Esophagus muscularis mucosa (tissue), 4 donors: ENCODE measurements around the gene AVPR1A. TPM values are rescaled to one million over a fixed set of nuclear protein-coding genes. Genes with fewer than 3 reads are reported as not detected.

Source experiments
- DNase-seq: peaks from one replicate; pipeline ENCODE4 v3.0.0-alpha.2; 2017; ENCODE audit errors: extremely low spot score
- H3K27ac ChIP-seq, 4 donors: fragments of 200-600 bp; sonication (generic); replicated peaks in 1 of 4; 1 replicate in 3 of 4; 2 replicates in 1 of 4; pipeline ENCODE4 v1.5.1; 2016 to 2019; ENCODE audit warnings: mild to moderate bottlenecking in 1 of 4
- H3K27me3 ChIP-seq, 4 donors: fragments of 200-600 bp; sonication (generic); one replicate each; pipeline versions ENCODE4 v1.5.1 to v1.6.0; 2016 to 2019
- H3K36me3 ChIP-seq, 4 donors: fragments of 200-600 bp; sonication (generic); one replicate each; pipeline ENCODE4 v1.5.1; 2016 to 2019
- H3K4me1 ChIP-seq, 4 donors: fragments of 200-600 bp; sonication (generic); one replicate each; pipeline ENCODE4 v1.5.1; 2016 to 2019
- H3K4me3 ChIP-seq, 4 donors: fragments of 200-600 bp; sonication (generic); 1 replicate in 2 of 4; 2 replicates in 2 of 4; pipeline ENCODE4 v1.5.1; 2016 to 2019; ENCODE audit warnings: mild to moderate bottlenecking in 4 of 4, moderate library complexity in 1 of 4
- H3K9me3 ChIP-seq, 4 donors: fragments of 200-600 bp; sonication (generic); 1 replicate in 3 of 4; 2 replicates in 1 of 4; pipeline ENCODE4 v1.5.1; 2016 to 2019
- EP300 ChIP-seq: sonication (generic); formaldehyde crosslinking; IDR thresholded peaks from one replicate; pipeline ENCODE4 v1.6.1; 2017; ENCODE audit warnings: antibody characterized with exemption
- POLR2A ChIP-seq: fragments of 450-650 bp; IDR thresholded peaks from one replicate; pipeline ENCODE4 v1.6.1; 2017; ENCODE audit warnings: antibody characterized with exemption, moderate library complexity, mild to moderate bottlenecking, low read depth
- POLR2AphosphoS5 ChIP-seq, 2 donors: sonication (generic); formaldehyde crosslinking; IDR thresholded peaks; one replicate each; pipeline ENCODE4 v1.6.1; 2017; ENCODE audit warnings: antibody characterized with exemption in 2 of 2
- WGBS: methylation state at CpG from one replicate; pipeline ENCODE4 v1.1.5; 2018; 5-methylcytosine and 5-hydroxymethylcytosine counted together
- intact Hi-C: fragments of 100-400 bp; cut with DNase I; formaldehyde crosslinking; loops from one replicate; pipeline ENCODE4 v1.15.1; 2023
- total RNA-seq, 4 donors: library from RNA; depleted of rRNA; stranded (reverse); fragments of >200 nt; gene quantifications; one replicate each; pipeline versions ENCODE4 v1.1.0 to v1.2.1, GENCODE V29; 2016
- TF ChIP-seq, protein P1 (sequence below), 3 experiments: fragments of 200-600 bp in 2 of 3; fragments of 450-650 bp in 1 of 3; sonication (generic) in 2 of 3; IDR thresholded peaks; one replicate each; pipeline ENCODE4 v1.5.1; 2017 to 2019; ENCODE audit warnings: antibody characterized with exemption in 3 of 3, mild to moderate bottlenecking in 2 of 3, moderate library complexity in 1 of 3

Gene AVPR1A
- total RNA-seq, 4 donors from 2014 or later: 1.2 to 12.9 (median 8.0) TPM

DNA sequence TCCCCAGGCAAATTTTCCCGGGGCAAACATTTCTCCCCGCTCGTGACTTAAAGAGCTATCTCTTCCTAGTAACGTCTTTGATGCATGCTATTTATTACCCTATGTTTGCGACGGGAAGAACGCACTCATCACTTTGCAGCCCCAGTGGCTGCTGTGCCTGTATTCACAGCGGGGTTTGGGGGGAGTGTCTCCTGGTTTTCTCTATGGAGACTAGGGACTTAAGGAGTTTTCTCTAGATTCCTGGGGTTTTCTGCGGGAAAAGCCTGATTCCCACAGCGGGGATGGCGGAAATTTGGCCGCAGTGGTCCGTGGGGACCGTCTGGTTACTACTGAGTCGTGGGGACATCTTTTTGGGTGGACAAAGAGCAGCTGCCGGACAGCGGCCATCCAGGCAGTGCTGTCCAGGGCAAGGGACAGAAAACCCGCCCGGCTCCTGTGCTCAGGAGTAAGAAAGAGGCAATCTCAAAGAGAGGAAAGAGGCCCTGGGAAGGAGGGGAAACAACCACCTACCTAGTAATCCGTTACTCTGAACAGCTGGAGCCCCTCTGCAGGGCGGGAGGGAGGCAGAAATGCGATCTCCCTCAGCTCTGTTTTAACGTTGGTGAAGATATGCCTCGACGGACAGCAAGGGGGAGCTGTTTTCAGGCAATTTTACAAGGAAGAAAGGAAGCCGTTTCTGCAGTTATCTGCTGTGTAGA lies 771 bp upstream of the AVPR1A start:
- intact Hi-C loops: no loop called here
- Histone ChIP-seq H3K4me1 (peaks cover 17 to 29% (median 26%) of the 10 kb centered on the region in 4 donors), H3K9me3 (no peaks in the 10 kb centered on the region), H3K27ac (peak overlapping the region in 1 of 4 donors; percentile 4), H3K36me3 (no peaks in the 10 kb centered on the region), H3K4me3 (peak overlapping the region; percentile 43 to 54 (median 45)), H3K27me3 (peaks cover 0 to 75% (median 27%) of the 10 kb centered on the region in 4 donors)
- no peak for DNase-seq
- TF ChIP-seq POLR2AphosphoS5 (IDR thresholded peaks at IDR 0.05): no peak
- TF ChIP-seq, protein P1, sequence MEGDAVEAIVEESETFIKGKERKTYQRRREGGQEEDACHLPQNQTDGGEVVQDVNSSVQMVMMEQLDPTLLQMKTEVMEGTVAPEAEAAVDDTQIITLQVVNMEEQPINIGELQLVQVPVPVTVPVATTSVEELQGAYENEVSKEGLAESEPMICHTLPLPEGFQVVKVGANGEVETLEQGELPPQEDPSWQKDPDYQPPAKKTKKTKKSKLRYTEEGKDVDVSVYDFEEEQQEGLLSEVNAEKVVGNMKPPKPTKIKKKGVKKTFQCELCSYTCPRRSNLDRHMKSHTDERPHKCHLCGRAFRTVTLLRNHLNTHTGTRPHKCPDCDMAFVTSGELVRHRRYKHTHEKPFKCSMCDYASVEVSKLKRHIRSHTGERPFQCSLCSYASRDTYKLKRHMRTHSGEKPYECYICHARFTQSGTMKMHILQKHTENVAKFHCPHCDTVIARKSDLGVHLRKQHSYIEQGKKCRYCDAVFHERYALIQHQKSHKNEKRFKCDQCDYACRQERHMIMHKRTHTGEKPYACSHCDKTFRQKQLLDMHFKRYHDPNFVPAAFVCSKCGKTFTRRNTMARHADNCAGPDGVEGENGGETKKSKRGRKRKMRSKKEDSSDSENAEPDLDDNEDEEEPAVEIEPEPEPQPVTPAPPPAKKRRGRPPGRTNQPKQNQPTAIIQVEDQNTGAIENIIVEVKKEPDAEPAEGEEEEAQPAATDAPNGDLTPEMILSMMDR (IDR thresholded peaks at IDR 0.05): peak; percentile 36 to 69 (median 55)
- WGBS: 2% methylated on average over 26 of the region's 26 CpGs

DNA sequence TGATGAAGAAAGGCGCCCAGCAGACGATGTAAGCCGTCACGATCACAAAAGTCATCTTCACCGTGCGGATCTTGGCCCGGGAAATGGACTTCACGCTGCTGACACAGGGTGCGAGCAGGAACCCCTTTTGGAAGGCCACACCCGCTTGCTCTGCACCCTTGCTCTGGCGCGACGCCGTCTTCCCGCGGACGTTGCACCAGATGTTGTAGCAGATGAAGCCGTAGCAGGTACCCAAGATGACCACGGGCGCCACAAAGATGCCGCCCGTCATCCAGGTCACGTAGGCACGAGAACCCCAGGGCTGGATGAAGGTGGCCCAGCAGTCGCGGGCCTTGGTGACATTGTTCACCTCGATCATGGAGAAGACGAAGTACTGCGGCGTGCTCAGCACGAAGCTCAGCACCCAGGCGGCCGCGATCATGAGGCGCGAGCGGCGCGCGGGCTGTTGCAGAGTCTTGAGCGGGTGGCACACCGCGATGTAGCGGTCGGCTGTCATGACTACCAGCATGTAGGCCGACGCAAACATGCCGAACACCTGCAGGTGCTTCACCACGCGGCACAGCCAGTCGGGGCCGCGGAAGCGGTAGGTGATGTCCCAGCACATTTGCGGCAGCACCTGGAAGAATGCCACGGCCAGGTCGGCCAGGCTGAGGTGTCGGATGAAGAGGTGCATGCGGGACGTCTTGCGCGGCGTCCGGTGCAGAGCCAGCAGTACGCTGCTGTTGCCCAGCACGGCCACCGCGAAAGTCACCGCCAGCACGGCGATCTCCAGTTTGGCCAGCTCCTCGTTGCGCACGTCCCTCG lies 890 bp downstream of the AVPR1A start:
- intact Hi-C loops: no loop called here
- Histone ChIP-seq H3K27ac (peak overlapping the region in 3 of 4 donors; percentile 34 to 56 (median 44)), H3K9me3 (no peaks in the 10 kb centered on the region), H3K27me3 (peaks cover 0 to 74% (median 27%) of the 10 kb centered on the region in 4 donors), H3K4me3 (peak overlapping the region; percentile 43 to 54 (median 45)), H3K36me3 (no peaks in the 10 kb centered on the region), H3K4me1 (peaks cover 17 to 29% (median 26%) of the 10 kb centered on the region in 4 donors)
- WGBS: 9% methylated on average over 15 of the region's 75 CpGs
- TF ChIP-seq, protein P1 (IDR thresholded peaks at IDR 0.05): no peak
- TF ChIP-seq EP300 (no peak), POLR2A (no peak), POLR2AphosphoS5 (IDR thresholded peaks at IDR 0.05) (no peak)
- DNase-seq: no peak

DNA sequence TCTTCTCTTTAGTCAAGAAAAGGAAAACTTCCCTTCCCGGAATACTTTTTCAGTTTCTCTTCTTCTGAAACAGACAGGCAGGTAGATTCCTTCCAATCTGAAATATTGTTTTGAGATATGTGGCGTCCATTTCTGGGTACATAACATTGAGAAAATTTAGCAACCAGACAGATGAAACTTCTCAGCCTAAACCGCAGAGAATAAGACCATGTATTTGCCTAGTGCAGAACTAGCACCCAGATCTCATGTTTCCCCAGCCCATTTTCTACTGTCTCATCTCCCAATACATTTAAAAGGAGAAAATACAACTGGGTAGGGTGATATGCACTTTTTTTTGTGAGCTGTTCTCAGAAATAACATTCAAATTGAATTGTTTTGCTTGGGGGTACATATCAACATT lies 6.4 kb downstream of the AVPR1A start:
- DNase-seq: no peak
- no peaks in the 10 kb centered on the region for H3K36me3 ChIP-seq
- intact Hi-C loops: no loop called here
- no peaks in the 10 kb centered on the region for H3K9me3 ChIP-seq
- 73% methylated on average over 3 of the region's 3 CpGs for WGBS
- no peak overlapping the region for H3K4me3 ChIP-seq
- no peaks in the 10 kb centered on the region for H3K4me1 ChIP-seq
- no peak overlapping the region for H3K27ac ChIP-seq
- TF ChIP-seq, protein P1 (IDR thresholded peaks at IDR 0.05): no peak
- no peak for TF ChIP-seq POLR2A
- no peak for TF ChIP-seq EP300
- TF ChIP-seq POLR2AphosphoS5 (IDR thresholded peaks at IDR 0.05): no peak
- peaks cover 0 to 21% (median 2%) of the 10 kb centered on the region in 4 donors for H3K27me3 ChIP-seq

DNA sequence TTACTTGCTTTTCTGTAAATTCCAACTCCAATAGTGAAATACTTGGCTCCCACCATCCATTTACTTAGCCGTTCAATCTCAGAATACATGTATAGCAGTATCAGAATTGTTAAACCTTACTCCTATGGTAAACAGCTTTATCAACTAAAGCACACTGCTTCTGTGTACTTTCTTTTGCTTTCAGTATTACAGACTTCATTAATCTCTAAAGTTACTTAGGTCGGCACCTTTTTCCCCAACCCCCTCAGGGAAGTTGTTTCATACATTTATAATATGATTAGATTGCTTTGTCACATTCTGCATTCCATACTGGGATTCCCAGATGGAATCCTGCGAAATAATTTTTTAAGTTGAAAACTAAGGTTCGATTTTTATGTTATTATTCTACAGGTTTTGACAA lies 12.5 kb downstream of the AVPR1A start:
- no peaks in the 10 kb centered on the region for H3K4me1 ChIP-seq
- no peak for TF ChIP-seq POLR2AphosphoS5 (IDR thresholded peaks at IDR 0.05)
- TF ChIP-seq, protein P1 (IDR thresholded peaks at IDR 0.05): no peak
- no peak for TF ChIP-seq POLR2A
- no peak for TF ChIP-seq EP300
- H3K4me3 ChIP-seq: no peak overlapping the region
- WGBS: 65% methylated on average over 4 of the region's 4 CpGs
- no peaks in the 10 kb centered on the region for H3K36me3 ChIP-seq
- H3K27me3 ChIP-seq: no peaks in the 10 kb centered on the region
- H3K9me3 ChIP-seq: no peaks in the 10 kb centered on the region
- H3K27ac ChIP-seq: no peak overlapping the region
- intact Hi-C loops: no loop called here
- DNase-seq: no peak
